ENCODE measurements around the gene PRKCG. TPM values are rescaled to one million over a fixed set of nuclear protein-coding genes. Genes with fewer than 3 reads are reported as not detected.

PRKCG gene
- total RNA-seq, 1 donor from 2014 or later = not detected

GRCh38 chr19:53916004-53916403, 34.0 kb downstream of the PRKCG start:
- no peak for TF ChIP-seq CTCF (IDR thresholded peaks at IDR 0.05)
- intact Hi-C loops (cut with DNase I) = no loop called here
- H3K4me3 ChIP-seq = no peak overlapping the region
- no peak for DNase-seq
- H3K36me3 ChIP-seq = no peaks in the 10 kb centered on the region
- peaks cover 19% of the 10 kb centered on the region for H3K27me3 ChIP-seq
- H3K27ac ChIP-seq = no peak overlapping the region
- ATAC-seq = no peak
- no peaks in the 10 kb centered on the region for H3K4me1 ChIP-seq
- no peaks in the 10 kb centered on the region for H3K9me3 ChIP-seq

GRCh38 chr19:53917356-53917755, 35.4 kb downstream of the PRKCG start:
- no peaks in the 10 kb centered on the region for H3K9me3 ChIP-seq
- intact Hi-C loops (cut with DNase I) = no loop called here
- TF ChIP-seq CTCF (IDR thresholded peaks at IDR 0.05) = no peak
- H3K4me3 ChIP-seq = no peak overlapping the region
- H3K27me3 ChIP-seq = peaks cover 5% of the 10 kb centered on the region
- no peak overlapping the region for H3K27ac ChIP-seq
- no peaks in the 10 kb centered on the region for H3K4me1 ChIP-seq
- ATAC-seq (no peak), DNase-seq (no peak)
- H3K36me3 ChIP-seq = no peaks in the 10 kb centered on the region

GRCh38 chr19:53927739-53928138, 45.7 kb downstream of the PRKCG start:
- H3K27me3 ChIP-seq = no peaks in the 10 kb centered on the region
- DNase-seq (no peak), ATAC-seq (peak; percentile 30)
- no peak overlapping the region for H3K4me3 ChIP-seq
- H3K4me1 ChIP-seq = no peaks in the 10 kb centered on the region
- no peak for TF ChIP-seq CTCF (IDR thresholded peaks at IDR 0.05)
- intact Hi-C loops (cut with DNase I) = no loop called here
- H3K9me3 ChIP-seq = no peaks in the 10 kb centered on the region
- H3K36me3 ChIP-seq = no peaks in the 10 kb centered on the region
- no peak overlapping the region for H3K27ac ChIP-seq

- ATAC-seq (no peak), DNase-seq (no peak)
- Histone ChIP-seq H3K27ac (no peak overlapping the region), H3K27me3 (peaks cover 18% of the 10 kb centered on the region), H3K36me3 (no peaks in the 10 kb centered on the region), H3K4me3 (no peak overlapping the region), H3K4me1 (no peaks in the 10 kb centered on the region), H3K9me3 (no peaks in the 10 kb centered on the region)
- no peak for TF ChIP-seq CTCF (IDR thresholded peaks at IDR 0.05)
- intact Hi-C loops (cut with DNase I) = no loop called here
Observed at GRCh38 chr19:53936029-53936428, 54.0 kb downstream of the PRKCG start.

- no peaks in the 10 kb centered on the region for H3K4me1 ChIP-seq
- H3K27ac ChIP-seq = no peak overlapping the region
- H3K27me3 ChIP-seq = peaks cover 51% of the 10 kb centered on the region
- H3K4me3 ChIP-seq = no peak overlapping the region
- no peaks in the 10 kb centered on the region for H3K36me3 ChIP-seq
- intact Hi-C loops (cut with DNase I) = no loop called here
- no peak for ATAC-seq
- no peaks in the 10 kb centered on the region for H3K9me3 ChIP-seq
- TF ChIP-seq CTCF (IDR thresholded peaks at IDR 0.05) = no peak
- peak; percentile 56 for DNase-seq
Observed at GRCh38 chr19:53942001-53942786, 60.2 kb downstream of the PRKCG start.

All from upper lobe of right lung (tissue), 1 donor.